ENCODE data around the gene P2RY12. TPM values are rescaled to one million over a fixed set of nuclear protein-coding genes. Genes with fewer than 3 reads are reported as not detected.

The P2RY12 gene
- total and polyA plus RNA-seq, 10 of the 15 experiments (the other 5 are each of a cell fraction or from before 2014, with no cell fraction given), result 0.27 to 1.0 (median 0.66) TPM; not detected in 2

GRCh38 chr3:151318313-151318712, 66.2 kb downstream of the P2RY12 start:
- POLR2A ChIA-PET, result no interaction called here
- no peaks in the 10 kb centered on the region for H4K20me1 ChIP-seq (ENCODE audit: control insufficient read depth, insufficient read depth)
- H3K27me3 ChIP-seq (replicated peaks in 1 of 2; ENCODE audit: control insufficient read depth in 2 of 2, insufficient read depth in 2 of 2, low read length in 1 of 2), result no peaks in the 10 kb centered on the region; a peak in 2 of 4 replicates
- H3K9me3 ChIP-seq (replicated peaks; ENCODE audit: control insufficient read depth, insufficient read depth, low read length), result no peaks in the 10 kb centered on the region
- SMC1A ChIA-PET (ENCODE audit: uncharacterized antibody, unreplicated experiment), result no interaction called here
- H3K9ac ChIP-seq (ENCODE audit: control insufficient read depth, insufficient read depth, low read length), result no peak overlapping the region
- no TSS peak for BruUV-seq (replicated peaks)
- H3K4me3 ChIP-seq, result no peak overlapping the region
- FAIRE-seq, result no peak
- TF ChIP-seq BMI1 (IDR thresholded peaks at IDR 0.05; ENCODE audit: borderline replicate concordance) (no peak), PML (IDR thresholded peaks at IDR 0.05; ENCODE audit: low read length) (no peak), CHD2 (IDR thresholded peaks at IDR 0.05; ENCODE audit: borderline replicate concordance, low read depth, low read length) (no peak), STAT3 (IDR thresholded peaks at IDR 0.05; ENCODE audit: low read depth, low read length) (no peak), RELB (IDR thresholded peaks at IDR 0.05; ENCODE audit: low read depth) (no peak), POLR2AphosphoS5 (IDR thresholded peaks at IDR 0.05; ENCODE audit: low read length) (no peak), CUX1 (IDR thresholded peaks at IDR 0.05; ENCODE audit: insufficient replicate concordance, low read depth, low read length) (no peak), BHLHE40 (IDR thresholded peaks at IDR 0.05; ENCODE audit: borderline replicate concordance in 1 of 2, low read depth in 2 of 2, low read length in 1 of 2) (no peak), SKIL (IDR thresholded peaks at IDR 0.05; ENCODE audit: low read depth, poor library complexity, severe bottlenecking) (no peak), ZNF24 (IDR thresholded peaks at IDR 0.05) (no peak), MAX (IDR thresholded peaks at IDR 0.05; ENCODE audit: low read depth, low read length) (no peak), MEF2A (IDR thresholded peaks at IDR 0.05; ENCODE audit: insufficient read depth, low read depth, low read length) (no peak), CHD4 (IDR thresholded peaks at IDR 0.05) (no peak), ELK1 (IDR thresholded peaks at IDR 0.05; ENCODE audit: low read depth, low read length) (no peak)
- CTCF ChIA-PET, result interaction anchor here (1.5 kb wide), 1 partner anchor 10 kb away, joined by 3 read pairs; no protein-coding TSS in a partner anchor
- H3K36me3 ChIP-seq (ENCODE audit: control insufficient read depth in 2 of 2, insufficient read depth in 2 of 2, low read length in 1 of 2), result no peaks in the 10 kb centered on the region
- DNase-seq (ENCODE audit: low read depth, low spot score), result no peak
- RAD21 ChIA-PET (ENCODE audit: unreplicated experiment), result no interaction called here
- no peak overlapping the region for H3K4me2 ChIP-seq (ENCODE audit: control insufficient read depth, insufficient read depth)
- no peak overlapping the region for H3K27ac ChIP-seq (ENCODE audit: control insufficient read depth, insufficient read depth)
- H3K4me1 ChIP-seq (ENCODE audit: control insufficient read depth, insufficient read depth, low read length), result no peaks in the 10 kb centered on the region
- intact Hi-C loops (cut with micrococcal nuclease; ENCODE audit: unreplicated experiment) (no loop called here), in situ Hi-C loops (cut with MboI) (no loop called here)
- no peak for ATAC-seq
- H2AFZ ChIP-seq (ENCODE audit: control insufficient read depth, low read depth, low read length), result no peak overlapping the region
- no peaks in the 10 kb centered on the region for H3K79me2 ChIP-seq (ENCODE audit: control insufficient read depth, insufficient read depth, low read length)
